Measurements from ENCODE around the gene KCNH1. TPM values are rescaled to one million over a fixed set of nuclear protein-coding genes. Genes with fewer than 3 reads are reported as not detected.

The KCNH1 gene
- total RNA-seq, 1 experiment from 2014 or later: not detected

- H3K27ac Mint-ChIP-seq (ENCODE audit: unreplicated experiment): no peak overlapping the region
- no peaks in the 10 kb centered on the region for H3K4me1 Mint-ChIP-seq (ENCODE audit: low read depth, unreplicated experiment)
- H3K4me1 ChIP-seq: no peaks in the 10 kb centered on the region
- TF ChIP-seq, protein P1, sequence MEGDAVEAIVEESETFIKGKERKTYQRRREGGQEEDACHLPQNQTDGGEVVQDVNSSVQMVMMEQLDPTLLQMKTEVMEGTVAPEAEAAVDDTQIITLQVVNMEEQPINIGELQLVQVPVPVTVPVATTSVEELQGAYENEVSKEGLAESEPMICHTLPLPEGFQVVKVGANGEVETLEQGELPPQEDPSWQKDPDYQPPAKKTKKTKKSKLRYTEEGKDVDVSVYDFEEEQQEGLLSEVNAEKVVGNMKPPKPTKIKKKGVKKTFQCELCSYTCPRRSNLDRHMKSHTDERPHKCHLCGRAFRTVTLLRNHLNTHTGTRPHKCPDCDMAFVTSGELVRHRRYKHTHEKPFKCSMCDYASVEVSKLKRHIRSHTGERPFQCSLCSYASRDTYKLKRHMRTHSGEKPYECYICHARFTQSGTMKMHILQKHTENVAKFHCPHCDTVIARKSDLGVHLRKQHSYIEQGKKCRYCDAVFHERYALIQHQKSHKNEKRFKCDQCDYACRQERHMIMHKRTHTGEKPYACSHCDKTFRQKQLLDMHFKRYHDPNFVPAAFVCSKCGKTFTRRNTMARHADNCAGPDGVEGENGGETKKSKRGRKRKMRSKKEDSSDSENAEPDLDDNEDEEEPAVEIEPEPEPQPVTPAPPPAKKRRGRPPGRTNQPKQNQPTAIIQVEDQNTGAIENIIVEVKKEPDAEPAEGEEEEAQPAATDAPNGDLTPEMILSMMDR (IDR thresholded peaks at IDR 0.05; ENCODE audit: insufficient read depth in 1 of 2, low read depth in 1 of 2, low read length in 1 of 2, severe bottlenecking in 1 of 2, unreplicated experiment in 1 of 2): no peak
- no peaks in the 10 kb centered on the region for H3K9me3 ChIP-seq
- no peak for DNase-seq
- intact Hi-C loops (cut with micrococcal nuclease; ENCODE audit: unreplicated experiment): no loop called here
- H3K27me3 Mint-ChIP-seq (ENCODE audit: insufficient read depth, unreplicated experiment): peaks cover 9% of the 10 kb centered on the region
- no TSS peak for BruUV-seq (replicated peaks)
- no peak overlapping the region for H3K4me3 ChIP-seq (ENCODE audit: low read depth, low read length)
- no peaks in the 10 kb centered on the region for H3K27me3 ChIP-seq (replicated peaks; ENCODE audit: control insufficient read depth, insufficient read depth, low read length)
- no peaks in the 10 kb centered on the region for H3K9me3 Mint-ChIP-seq (ENCODE audit: unreplicated experiment)
- no peak overlapping the region for H3K4me3 Mint-ChIP-seq (ENCODE audit: unreplicated experiment)
- no peaks in the 10 kb centered on the region for H3K36me3 ChIP-seq (ENCODE audit: control insufficient read depth, insufficient read depth, low read length)
- H3K36me3 Mint-ChIP-seq (ENCODE audit: insufficient read depth, unreplicated experiment): no peaks in the 10 kb centered on the region
- ChIA-PET CTCF (no interaction called here), POLR2A (no interaction called here)
These were observed 500.8 kb downstream of the KCNH1 start for GRCh38 chr1:210633140-210633539.

GRCh38 chr1:210631399-210631798, 502.5 kb downstream of the KCNH1 start:
- CTCF ChIA-PET: no interaction called here
- no peak overlapping the region for H3K27ac Mint-ChIP-seq (ENCODE audit: unreplicated experiment)
- no peaks in the 10 kb centered on the region for H3K36me3 Mint-ChIP-seq (ENCODE audit: insufficient read depth, unreplicated experiment)
- TF ChIP-seq, protein P1 (IDR thresholded peaks at IDR 0.05; ENCODE audit: insufficient read depth in 1 of 2, low read depth in 1 of 2, low read length in 1 of 2, severe bottlenecking in 1 of 2, unreplicated experiment in 1 of 2): no peak
- Histone ChIP-seq H3K4me1 (no peaks in the 10 kb centered on the region), H3K27me3 (replicated peaks; ENCODE audit: control insufficient read depth, insufficient read depth, low read length) (no peaks in the 10 kb centered on the region), H3K36me3 (ENCODE audit: control insufficient read depth, insufficient read depth, low read length) (no peaks in the 10 kb centered on the region), H3K4me3 (ENCODE audit: low read depth, low read length) (no peak overlapping the region), H3K9me3 (no peaks in the 10 kb centered on the region)
- DNase-seq: no peak
- no TSS peak for BruUV-seq (replicated peaks)
- H3K9me3 Mint-ChIP-seq (ENCODE audit: unreplicated experiment): no peaks in the 10 kb centered on the region
- no peak overlapping the region for H3K4me3 Mint-ChIP-seq (ENCODE audit: unreplicated experiment)
- POLR2A ChIA-PET: no interaction called here
- H3K27me3 Mint-ChIP-seq (ENCODE audit: insufficient read depth, unreplicated experiment): peaks cover 7% of the 10 kb centered on the region
- H3K4me1 Mint-ChIP-seq (ENCODE audit: low read depth, unreplicated experiment): no peaks in the 10 kb centered on the region
- intact Hi-C loops (cut with micrococcal nuclease; ENCODE audit: unreplicated experiment): no loop called here

DNA sequence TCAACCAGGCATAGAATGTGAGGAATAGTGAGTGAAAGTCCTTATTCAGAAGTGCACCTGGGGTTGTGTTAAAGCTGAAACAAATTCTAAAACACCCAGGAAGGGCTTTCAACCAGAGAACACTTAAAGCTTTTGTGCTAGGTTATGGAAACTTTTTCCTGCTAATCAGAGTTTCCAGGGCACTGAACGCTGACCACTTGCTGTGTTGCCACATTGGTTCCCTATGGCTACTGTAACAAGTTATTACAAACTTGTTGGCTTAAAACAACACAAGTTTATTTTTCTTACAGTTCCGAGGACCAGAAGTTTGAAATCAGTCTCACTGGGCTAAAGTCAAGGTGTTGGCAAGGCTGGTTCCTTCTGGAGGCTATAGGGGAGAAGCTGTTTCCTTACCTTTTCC, 504.7 kb downstream of the KCNH1 start:
- BruUV-seq (replicated peaks): no TSS peak
- H3K4me1 Mint-ChIP-seq (ENCODE audit: low read depth, unreplicated experiment): no peaks in the 10 kb centered on the region
- Histone ChIP-seq H3K4me1 (no peaks in the 10 kb centered on the region), H3K27me3 (replicated peaks; ENCODE audit: control insufficient read depth, insufficient read depth, low read length) (no peaks in the 10 kb centered on the region), H3K36me3 (ENCODE audit: control insufficient read depth, insufficient read depth, low read length) (no peaks in the 10 kb centered on the region), H3K9me3 (no peaks in the 10 kb centered on the region), H3K4me3 (ENCODE audit: low read depth, low read length) (no peak overlapping the region)
- no peaks in the 10 kb centered on the region for H3K36me3 Mint-ChIP-seq (ENCODE audit: insufficient read depth, unreplicated experiment)
- DNase-seq: no peak
- no peak overlapping the region for H3K4me3 Mint-ChIP-seq (ENCODE audit: unreplicated experiment)
- TF ChIP-seq, protein P1 (IDR thresholded peaks at IDR 0.05; ENCODE audit: insufficient read depth in 1 of 2, low read depth in 1 of 2, low read length in 1 of 2, severe bottlenecking in 1 of 2, unreplicated experiment in 1 of 2): no peak
- CTCF ChIA-PET: no interaction called here
- H3K9me3 Mint-ChIP-seq (ENCODE audit: unreplicated experiment): no peaks in the 10 kb centered on the region
- intact Hi-C loops (cut with micrococcal nuclease; ENCODE audit: unreplicated experiment): no loop called here
- POLR2A ChIA-PET: no interaction called here
- H3K27ac Mint-ChIP-seq (ENCODE audit: unreplicated experiment): no peak overlapping the region
- peaks cover 7% of the 10 kb centered on the region for H3K27me3 Mint-ChIP-seq (ENCODE audit: insufficient read depth, unreplicated experiment)
